HG03565 (cell line): ENCODE measurements around the gene SLC2A10.
"Not testable (repeated sequence)": the region's sequence is repeated elsewhere in the genome, so short reads cannot be mapped to it uniquely, and the experiment has no call there.

Experiments
- ATAC-seq: cut with Tn5 transposase; IDR thresholded peaks from one replicate; pipeline ENCODE4 v1.9.1; 2021; ENCODE audit warnings: mild to moderate bottlenecking, moderate library complexity; ENCODE audit not compliant: unreplicated experiment

Gene SLC2A10

GRCh38 chr20:46709459-46710152 is at the start of gene SLC2A10:
Gene SLC2A10, plus strand, starts transcription at chr20:46709649. Its CDS starts 88 bp downstream, at chr20:46709737.
- no peak for ATAC-seq

- no peak for ATAC-seq
Observed at GRCh38 chr20:46660487-46660886, 49.0 kb upstream of the SLC2A10 start.

GRCh38 chr20:46661659-46662058 is 47.8 kb upstream of the SLC2A10 start:
- no peak for ATAC-seq

GRCh38 chr20:46663531-46663930 is 45.9 kb upstream of the SLC2A10 start:
- no peak for ATAC-seq

GRCh38 chr20:46665602-46666001 is 43.8 kb upstream of the SLC2A10 start:
- no peak for ATAC-seq

GRCh38 chr20:46666306-46666705 is 43.1 kb upstream of the SLC2A10 start:
- no peak for ATAC-seq

GRCh38 chr20:46666818-46667515 is 42.5 kb upstream of the SLC2A10 start:
- ATAC-seq: no peak

GRCh38 chr20:46670228-46670584 is 39.2 kb upstream of the SLC2A10 start:
- no peak for ATAC-seq

GRCh38 chr20:46670585-46671584 is 38.6 kb upstream of the SLC2A10 start:
- no peak for ATAC-seq

GRCh38 chr20:46671866-46672542 is 37.4 kb upstream of the SLC2A10 start:
- ATAC-seq: no peak

GRCh38 chr20:46672543-46673148 is 36.8 kb upstream of the SLC2A10 start:
- no peak for ATAC-seq

- ATAC-seq: no peak
Observed at GRCh38 chr20:46673394-46674252, 35.8 kb upstream of the SLC2A10 start.

- ATAC-seq: no peak
Observed at GRCh38 chr20:46674253-46675083, 35.0 kb upstream of the SLC2A10 start.

GRCh38 chr20:46676649-46677316 is 32.7 kb upstream of the SLC2A10 start:
- not testable (repeated sequence) for ATAC-seq

GRCh38 chr20:46677608-46678007 is 31.8 kb upstream of the SLC2A10 start:
- ATAC-seq: no peak

- no peak for ATAC-seq
Observed at GRCh38 chr20:46678516-46678915, 30.9 kb upstream of the SLC2A10 start.

- ATAC-seq: no peak
Observed at GRCh38 chr20:46680684-46681031, 28.8 kb upstream of the SLC2A10 start.
